ENCODE data around the gene PTTG1. TPM values are rescaled to one million over a fixed set of nuclear protein-coding genes. Genes with fewer than 3 reads are reported as not detected.

The PTTG1 gene
- polyA plus RNA-seq, 1 donor (not counting 4 experiments of a cell fraction or from before 2014, with no cell fraction given) = 112 TPM

- Histone ChIP-seq H3K9me3 (ENCODE audit: control insufficient read depth, low read depth, low read length) (no peaks in the 10 kb centered on the region), H3K4me1 (ENCODE audit: control insufficient read depth, extremely low read depth, insufficient read depth, low read length) (no peaks in the 10 kb centered on the region), H2AFZ (ENCODE audit: control insufficient read depth, low read length) (no peak overlapping the region), H3K27ac (ENCODE audit: control insufficient read depth, insufficient read depth, low read length) (no peak overlapping the region), H4K20me1 (ENCODE audit: control insufficient read depth, extremely low read depth, insufficient read depth, low read length) (no peaks in the 10 kb centered on the region), H3K4me2 (ENCODE audit: control insufficient read depth, extremely low read depth, insufficient read depth, low read depth, low read length) (no peak overlapping the region), H3K9ac (ENCODE audit: control insufficient read depth, extremely low read depth, insufficient read depth, low read length) (no peak overlapping the region), H3K4me3 (ENCODE audit: control insufficient read depth in 2 of 3, extremely low read depth in 1 of 3, insufficient read depth in 2 of 3, low read depth in 1 of 3, low read length in 3 of 3) (no peak overlapping the region), H3K79me2 (ENCODE audit: control insufficient read depth, insufficient read depth, low read length) (no peaks in the 10 kb centered on the region), H3K27me3 (ENCODE audit: control insufficient read depth, extremely low read depth, insufficient read depth, low read length) (peaks cover 5% of the 10 kb centered on the region), H3K36me3 (ENCODE audit: control insufficient read depth in 2 of 2, extremely low read depth in 1 of 2, insufficient read depth in 2 of 2, low read length in 2 of 2) (no peaks in the 10 kb centered on the region), H3K9me1 (ENCODE audit: control insufficient read depth, extremely low read depth, insufficient read depth, low read length) (no peaks in the 10 kb centered on the region)
- FAIRE-seq = no peak
- TF ChIP-seq CTCF (optimal IDR thresholded peaks at IDR 0.05 in 1 of 3, IDR thresholded peaks at IDR 0.05 in 1 of 3, conservative IDR thresholded peaks at IDR 0.05 in 1 of 3; ENCODE audit: extremely low read depth in 1 of 3, insufficient read depth in 2 of 3, low read length in 3 of 3) (no peak), EZH2 (IDR thresholded peaks at IDR 0.05; ENCODE audit: low read length) (no peak)
- dilution Hi-C loops (cut with MboI; ENCODE audit: extremely low pct_ligation_motif_present, low sequenced_read_pairs) = no loop called here
- no peak for DNase-seq (ENCODE audit: low read depth, low spot score)
Measured at GRCh38 chr5:160379511-160379910, 42.1 kb upstream of the PTTG1 start.

DNA sequence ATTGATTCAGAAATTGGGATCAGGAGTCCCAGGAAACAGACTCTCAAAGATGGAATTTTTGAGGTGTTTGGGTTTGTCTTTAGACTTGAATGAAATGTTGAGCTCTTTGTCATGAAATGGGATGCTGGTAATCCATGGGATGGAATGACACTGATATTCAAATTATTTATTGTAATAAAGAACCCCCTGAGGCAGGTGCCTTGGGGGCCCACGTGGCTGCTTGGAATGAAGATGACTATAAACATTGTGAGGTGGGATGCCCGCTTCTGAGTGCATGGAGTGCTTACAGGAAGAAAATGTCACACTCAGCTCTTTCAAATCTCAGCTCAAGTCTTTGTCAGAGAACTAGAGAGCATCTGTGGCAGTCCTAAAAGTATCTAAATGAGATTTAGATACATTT is 41.6 kb upstream of the PTTG1 start:
- Histone ChIP-seq H3K27me3 (ENCODE audit: control insufficient read depth, extremely low read depth, insufficient read depth, low read length) (peaks cover 4% of the 10 kb centered on the region), H3K9me3 (ENCODE audit: control insufficient read depth, low read depth, low read length) (no peaks in the 10 kb centered on the region), H3K4me2 (ENCODE audit: control insufficient read depth, extremely low read depth, insufficient read depth, low read depth, low read length) (no peak overlapping the region), H3K4me3 (ENCODE audit: control insufficient read depth in 2 of 3, extremely low read depth in 1 of 3, insufficient read depth in 2 of 3, low read depth in 1 of 3, low read length in 3 of 3) (no peak overlapping the region), H4K20me1 (ENCODE audit: control insufficient read depth, extremely low read depth, insufficient read depth, low read length) (no peaks in the 10 kb centered on the region), H3K27ac (ENCODE audit: control insufficient read depth, insufficient read depth, low read length) (no peak overlapping the region), H3K9ac (ENCODE audit: control insufficient read depth, extremely low read depth, insufficient read depth, low read length) (no peak overlapping the region), H3K9me1 (ENCODE audit: control insufficient read depth, extremely low read depth, insufficient read depth, low read length) (no peaks in the 10 kb centered on the region), H3K79me2 (ENCODE audit: control insufficient read depth, insufficient read depth, low read length) (no peaks in the 10 kb centered on the region), H2AFZ (ENCODE audit: control insufficient read depth, low read length) (no peak overlapping the region), H3K4me1 (ENCODE audit: control insufficient read depth, extremely low read depth, insufficient read depth, low read length) (no peaks in the 10 kb centered on the region), H3K36me3 (ENCODE audit: control insufficient read depth in 2 of 2, extremely low read depth in 1 of 2, insufficient read depth in 2 of 2, low read length in 2 of 2) (no peaks in the 10 kb centered on the region)
- dilution Hi-C loops (cut with MboI; ENCODE audit: extremely low pct_ligation_motif_present, low sequenced_read_pairs) = no loop called here
- DNase-seq (ENCODE audit: low read depth, low spot score) (no peak), FAIRE-seq (no peak)
- TF ChIP-seq EZH2 (IDR thresholded peaks at IDR 0.05; ENCODE audit: low read length) (no peak), CTCF (optimal IDR thresholded peaks at IDR 0.05 in 1 of 3, IDR thresholded peaks at IDR 0.05 in 1 of 3, conservative IDR thresholded peaks at IDR 0.05 in 1 of 3; ENCODE audit: extremely low read depth in 1 of 3, insufficient read depth in 2 of 3, low read length in 3 of 3) (no peak)
